ENCODE measurements around the gene MORC2.

Gene MORC2

DNA sequence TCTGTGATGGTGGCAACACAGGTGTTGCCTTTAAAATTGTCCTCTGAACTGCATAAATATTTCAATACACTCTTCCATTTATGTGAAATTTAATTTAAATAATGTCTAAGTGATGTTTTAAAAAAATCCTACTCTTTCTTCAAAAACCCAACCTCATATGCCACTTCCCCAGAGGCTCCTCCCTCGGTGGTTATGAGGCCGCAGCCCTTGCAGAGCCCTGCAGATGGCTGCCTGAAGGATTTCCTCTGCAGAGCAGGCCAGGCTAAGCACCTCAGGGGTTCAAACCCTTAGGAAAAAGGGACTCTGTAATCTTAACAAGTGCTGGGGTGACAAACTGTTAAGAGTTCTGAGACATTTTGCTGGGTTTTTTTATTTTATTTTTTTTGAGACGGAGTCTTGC is 25.2 kb downstream of the MORC2 start (continued):
- TF ChIP-seq YY1 (tag by site-specific recombination; IDR thresholded peaks at IDR 0.05) (no peak), ZSCAN16 (tag by site-specific recombination; IDR thresholded peaks at IDR 0.05) (no peak), KLF8 (tag by site-specific recombination; IDR thresholded peaks at IDR 0.05) (no peak)

DNA sequence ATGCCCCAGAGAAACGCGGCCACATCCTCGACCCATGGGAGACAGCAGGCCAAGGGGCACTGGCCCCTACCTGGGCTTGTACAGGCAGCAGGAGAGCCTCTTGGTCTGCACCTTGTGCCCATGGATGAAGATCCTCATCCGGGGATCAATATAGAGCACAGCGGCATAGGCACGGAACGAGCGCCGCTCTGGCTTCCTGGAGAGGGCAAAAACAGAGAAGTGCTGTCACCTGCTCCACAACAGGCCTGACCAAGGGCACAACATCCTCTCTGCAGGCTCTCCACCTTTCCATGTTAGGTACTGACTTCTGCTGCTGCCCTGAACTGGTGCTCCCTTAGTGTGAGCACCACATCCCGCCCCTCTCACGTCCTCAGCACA is 27.2 kb downstream of the MORC2 start:
- TF ChIP-seq YY1 (tag by site-specific recombination; IDR thresholded peaks at IDR 0.05) (no peak), ZNF621 (tag by site-specific recombination; IDR thresholded peaks at IDR 0.05) (no peak), ZFHX2 (tag by site-specific recombination; conservative IDR thresholded peaks at IDR 0.05) (no peak)
- TF ChIP-seq, protein P1, sequence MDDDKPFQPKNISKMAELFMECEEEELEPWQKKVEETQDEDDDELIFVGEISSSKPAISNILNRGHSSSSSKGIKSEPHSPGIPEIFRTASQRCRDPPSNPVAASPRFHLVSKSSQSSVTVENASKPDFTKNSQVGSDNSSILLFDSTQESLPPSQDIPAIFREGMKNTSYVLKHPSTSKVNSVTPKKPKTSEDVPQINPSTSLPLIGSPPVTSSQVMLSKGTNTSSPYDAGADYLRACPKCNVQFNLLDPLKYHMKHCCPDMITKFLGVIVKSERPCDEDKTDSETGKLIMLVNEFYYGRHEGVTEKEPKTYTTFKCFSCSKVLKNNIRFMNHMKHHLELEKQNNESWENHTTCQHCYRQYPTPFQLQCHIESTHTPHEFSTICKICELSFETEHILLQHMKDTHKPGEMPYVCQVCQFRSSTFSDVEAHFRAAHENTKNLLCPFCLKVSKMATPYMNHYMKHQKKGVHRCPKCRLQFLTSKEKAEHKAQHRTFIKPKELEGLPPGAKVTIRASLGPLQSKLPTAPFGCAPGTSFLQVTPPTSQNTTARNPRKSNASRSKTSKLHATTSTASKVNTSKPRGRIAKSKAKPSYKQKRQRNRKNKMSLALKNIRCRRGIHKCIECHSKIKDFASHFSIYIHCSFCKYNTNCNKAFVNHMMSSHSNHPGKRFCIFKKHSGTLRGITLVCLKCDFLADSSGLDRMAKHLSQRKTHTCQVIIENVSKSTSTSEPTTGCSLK (tag by site-specific recombination; IDR thresholded peaks at IDR 0.05), result no peak
- Histone ChIP-seq H3K4me3 (ENCODE audit: low read depth, low read length) (no peak overlapping the region), H3K36me3 (ENCODE audit: control insufficient read depth in 2 of 2, insufficient read depth in 1 of 2, low read length in 2 of 2) (peaks cover 63 to 98% of the 10 kb centered on the region in 2 experiments), H3K27ac (ENCODE audit: extremely low read depth, low read depth, low read length) (no peak overlapping the region), H3K9me3 (ENCODE audit: control insufficient read depth, insufficient read depth, low read depth, low read length) (no peaks in the 10 kb centered on the region), H3K4me1 (ENCODE audit: control insufficient read depth, insufficient read depth, low read length) (no peaks in the 10 kb centered on the region)
- POLR2A ChIA-PET, result no interaction called here
- CTCF ChIA-PET, result no interaction called here

DNA sequence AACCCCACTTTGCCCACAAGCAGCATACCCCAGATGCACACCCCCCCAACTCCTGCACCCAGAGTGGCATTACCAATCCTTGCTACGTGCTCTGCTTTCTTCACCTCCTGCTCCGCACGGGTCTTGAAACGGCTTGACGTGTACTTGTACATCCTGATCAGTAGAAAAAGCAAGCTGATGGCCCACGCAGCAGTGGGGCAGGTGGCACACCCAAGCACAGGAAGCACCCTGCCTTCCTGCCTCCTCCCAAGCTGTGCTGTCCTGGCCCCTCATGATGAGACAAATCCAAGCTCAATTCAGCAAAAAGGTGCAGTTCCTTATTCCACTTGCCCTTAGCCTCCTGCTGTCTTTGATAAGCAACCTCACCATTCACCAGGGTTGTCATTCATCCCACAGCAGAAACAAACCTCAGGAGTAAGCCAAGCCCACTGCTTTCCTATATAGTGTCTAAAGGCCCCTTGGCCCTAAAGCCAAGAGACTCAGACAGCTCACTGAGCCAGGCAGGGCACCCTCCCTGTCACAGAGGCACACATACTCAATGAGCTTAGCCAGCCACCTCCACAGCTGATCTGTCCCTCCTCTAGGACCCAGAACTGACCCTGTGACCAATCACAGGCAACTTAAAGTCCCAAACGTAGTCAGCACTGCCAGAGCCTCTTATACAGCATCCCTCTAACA is 27.8 kb downstream of the MORC2 start:
- H3K27ac ChIP-seq (ENCODE audit: extremely low read depth, low read depth, low read length), result no peak overlapping the region
- H3K4me1 ChIP-seq (ENCODE audit: control insufficient read depth, insufficient read depth, low read length), result no peaks in the 10 kb centered on the region
- peaks cover 60 to 97% of the 10 kb centered on the region in 2 experiments for H3K36me3 ChIP-seq (ENCODE audit: control insufficient read depth in 2 of 2, insufficient read depth in 1 of 2, low read length in 2 of 2)
- no peak overlapping the region for H3K4me3 ChIP-seq (ENCODE audit: low read depth, low read length)
- ChIA-PET POLR2A (interaction anchor here (0.7 kb wide), 1 partner anchor 15 kb away, joined by 4 read pairs; no protein-coding TSS in a partner anchor), CTCF (no interaction called here)
- TF ChIP-seq KLF8 (tag by site-specific recombination; IDR thresholded peaks at IDR 0.05) (no peak), PRDM1 (tag by site-specific recombination; IDR thresholded peaks at IDR 0.05) (0 out of 2 replicates have a peak, but pooled peaks have one; percentile 0)
- H3K9me3 ChIP-seq (ENCODE audit: control insufficient read depth, insufficient read depth, low read depth, low read length), result no peaks in the 10 kb centered on the region

DNA sequence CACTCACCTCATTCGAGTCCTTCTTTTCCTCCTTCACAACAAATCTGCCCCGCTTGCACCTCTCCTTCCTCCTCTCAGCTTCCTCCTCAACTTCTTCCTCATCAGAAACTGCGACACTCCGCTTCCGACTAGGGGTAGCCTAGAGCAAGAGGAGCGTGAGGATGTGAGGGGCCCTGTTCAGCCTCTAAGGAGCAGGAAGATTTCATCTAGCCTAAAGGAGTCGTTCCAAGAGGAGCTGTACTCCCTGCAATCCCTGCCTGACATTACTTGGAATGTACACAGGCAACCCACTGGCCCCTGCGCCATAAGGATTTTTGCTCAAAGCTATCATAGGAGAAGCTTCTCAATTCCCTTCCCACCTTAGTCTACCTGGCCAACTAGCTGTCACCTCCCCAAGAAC is 34.5 kb downstream of the MORC2 start:
- no peak overlapping the region for H3K4me3 ChIP-seq (ENCODE audit: low read depth, low read length)
- H3K9me3 ChIP-seq (ENCODE audit: control insufficient read depth, insufficient read depth, low read depth, low read length), result no peaks in the 10 kb centered on the region
- no peaks in the 10 kb centered on the region for H3K4me1 ChIP-seq (ENCODE audit: control insufficient read depth, insufficient read depth, low read length)
- ChIA-PET CTCF (interaction anchor here (1.1 kb wide), 1 partner anchor 13 kb away, joined by 4 read pairs; no protein-coding TSS in a partner anchor), POLR2A (no interaction called here)
- H3K36me3 ChIP-seq (ENCODE audit: control insufficient read depth in 2 of 2, insufficient read depth in 1 of 2, low read length in 2 of 2), result peaks cover 74 to 95% of the 10 kb centered on the region in 2 experiments
- H3K27ac ChIP-seq (ENCODE audit: extremely low read depth, low read depth, low read length), result no peak overlapping the region
- TF ChIP-seq ZNF785 (tag by site-specific recombination; IDR thresholded peaks at IDR 0.05), result no peak
- no peak for TF ChIP-seq ZNF629 (tag by site-specific recombination; IDR thresholded peaks at IDR 0.05)
- TF ChIP-seq ZNF658 (tag by site-specific recombination; IDR thresholded peaks at IDR 0.05), result no peak
- TF ChIP-seq ZNF362 (tag by site-specific recombination; IDR thresholded peaks at IDR 0.05), result no peak

DNA sequence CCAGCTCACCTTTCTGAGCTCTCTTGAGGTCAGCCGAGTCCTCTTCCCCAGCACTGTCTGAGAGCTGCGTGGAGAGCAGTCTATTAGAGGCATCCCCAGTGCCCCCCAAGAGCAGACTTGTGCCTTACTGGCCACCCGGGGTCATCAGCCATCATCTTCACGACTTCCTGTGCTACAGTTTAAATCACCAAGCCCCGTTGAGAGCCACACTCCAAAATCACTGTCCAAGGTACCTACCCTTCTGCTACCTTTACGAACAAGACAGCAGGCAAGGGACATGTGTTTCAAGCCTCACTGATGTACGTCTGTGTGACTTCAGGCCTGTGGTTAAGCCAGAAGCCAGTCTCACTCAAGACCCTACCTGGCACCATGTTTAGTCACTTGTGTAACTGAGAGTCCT is 35.1 kb downstream of the MORC2 start:
- POLR2A ChIA-PET, result no interaction called here
- Histone ChIP-seq H3K36me3 (ENCODE audit: control insufficient read depth in 2 of 2, insufficient read depth in 1 of 2, low read length in 2 of 2) (peaks cover 70 to 95% of the 10 kb centered on the region in 2 experiments), H3K27ac (ENCODE audit: extremely low read depth, low read depth, low read length) (no peak overlapping the region), H3K4me1 (ENCODE audit: control insufficient read depth, insufficient read depth, low read length) (no peaks in the 10 kb centered on the region), H3K9me3 (ENCODE audit: control insufficient read depth, insufficient read depth, low read depth, low read length) (no peaks in the 10 kb centered on the region), H3K4me3 (ENCODE audit: low read depth, low read length) (no peak overlapping the region)
- CTCF ChIA-PET, result no interaction called here
- TF ChIP-seq ZNF354C (tag by site-specific recombination; IDR thresholded peaks at IDR 0.05; ENCODE audit: borderline replicate concordance, low read depth), result no peak
- no peak for TF ChIP-seq ZNF114 (tag by site-specific recombination; IDR thresholded peaks at IDR 0.05)
- TF ChIP-seq REST (tag by site-specific recombination; IDR thresholded peaks at IDR 0.05), result peak; percentile 83
